Superior temporal gyrus (tissue), 1 donor: ENCODE results near the gene LGI4.

ENCODE experiments used
- DNase-seq: peaks from one replicate; pipeline ENCODE4 v3.0.0-alpha.2; 2016; ENCODE audit errors: extremely low spot score

Gene LGI4

GRCh38 chr19:35134601-35135242 is at the start of gene LGI4:
TSS of gene LGI4 (minus strand) at chr19:35135059. CDS start at chr19:35134680, 379 bp downstream.
- DNase-seq, result peak; percentile 64

DNA sequence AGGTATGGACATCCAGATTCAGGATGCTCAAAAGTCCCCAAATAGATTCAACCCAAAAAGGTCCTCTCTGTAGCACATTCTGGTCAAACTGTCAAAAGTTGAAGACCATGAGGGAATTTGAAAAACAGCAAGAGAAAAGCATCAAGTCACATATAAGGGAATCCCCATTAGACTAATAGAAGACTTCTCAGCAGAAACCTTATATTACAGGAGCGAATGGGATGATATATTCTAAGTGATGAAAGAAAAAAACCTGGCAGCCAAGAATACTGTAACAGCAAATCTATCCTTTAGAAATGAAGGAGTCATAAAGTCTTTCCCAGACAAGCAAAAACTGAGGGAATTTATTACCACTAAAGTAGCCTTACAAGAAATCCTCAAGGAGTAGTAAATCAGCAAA is 49.4 kb upstream of the LGI4 start:
- no peak for DNase-seq

GRCh38 chr19:35181387-35181786 is 46.5 kb upstream of the LGI4 start:
- no peak for DNase-seq

GRCh38 chr19:35179830-35180229 is 45.0 kb upstream of the LGI4 start:
- no peak for DNase-seq

DNA sequence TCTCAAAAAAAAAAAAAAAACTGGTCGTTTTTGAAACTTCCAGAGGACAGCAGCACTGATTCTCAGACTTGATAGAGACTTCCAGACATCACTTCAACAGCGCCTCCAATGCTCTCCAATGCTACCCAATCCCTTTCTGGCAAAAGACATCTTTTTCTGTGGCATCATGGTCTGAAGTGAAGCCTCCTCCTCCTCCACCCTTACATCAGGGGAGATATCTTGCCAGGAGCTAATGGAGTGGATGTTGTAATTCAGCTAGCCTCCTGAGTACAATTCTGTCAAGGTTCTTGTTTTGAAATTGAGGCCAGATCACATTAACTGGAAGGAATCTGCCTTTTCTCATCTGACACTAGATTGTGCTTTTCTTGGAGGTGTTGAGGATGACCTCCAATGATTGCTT is 43.8 kb upstream of the LGI4 start:
- no peak for DNase-seq

- no peak for DNase-seq
Measured at GRCh38 chr19:35177377-35178274, 42.8 kb upstream of the LGI4 start.

DNA sequence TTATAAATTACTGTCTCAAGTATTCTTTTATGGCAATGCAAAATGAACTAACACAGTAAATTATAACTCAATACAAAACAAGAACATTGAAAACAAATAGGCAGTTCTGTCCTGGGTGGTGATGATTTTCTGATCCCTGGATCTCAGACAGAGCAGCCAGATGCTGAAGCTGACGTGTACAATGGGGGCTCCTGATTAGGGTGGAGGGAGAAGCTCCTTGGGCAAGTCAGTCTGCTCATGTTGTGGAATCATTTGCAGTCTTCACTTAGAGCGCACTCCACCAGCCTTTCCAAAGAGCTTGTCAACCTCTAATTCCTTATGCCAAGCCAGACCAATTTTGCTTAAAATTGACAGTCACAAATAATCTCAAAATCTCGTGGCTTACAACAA is 41.3 kb upstream of the LGI4 start:
- no peak for DNase-seq

DNA sequence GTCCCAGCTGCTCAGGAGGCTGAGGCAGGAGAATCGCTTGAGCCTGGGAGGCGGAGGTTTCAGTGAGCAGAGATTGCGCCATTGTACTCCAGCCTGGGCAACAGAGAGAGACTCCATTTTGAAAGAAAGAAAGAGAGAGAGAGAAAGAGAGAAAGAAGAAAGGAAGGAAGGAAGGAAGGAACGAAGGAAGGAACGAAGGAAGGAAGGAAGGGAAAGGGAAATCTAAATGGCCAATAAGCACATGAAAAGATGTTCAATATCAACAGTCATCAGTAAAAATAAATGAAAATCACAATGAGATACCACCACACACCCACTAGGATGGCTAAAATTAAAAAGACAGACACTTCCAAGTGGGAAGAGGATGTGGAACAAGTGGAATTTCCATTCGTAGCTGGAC is 39.4 kb upstream of the LGI4 start:
- no peak for DNase-seq

- DNase-seq, result no peak
Measured at GRCh38 chr19:35171730-35172129, 36.9 kb upstream of the LGI4 start.

- DNase-seq, result no peak
Measured at GRCh38 chr19:35170359-35171061, 35.7 kb upstream of the LGI4 start.

- no peak for DNase-seq
Measured at GRCh38 chr19:35169221-35169995, 34.5 kb upstream of the LGI4 start.

- DNase-seq, result no peak
Measured at GRCh38 chr19:35168196-35168595, 33.3 kb upstream of the LGI4 start.

- DNase-seq, result no peak
Measured at GRCh38 chr19:35167251-35168119, 32.6 kb upstream of the LGI4 start.

- no peak for DNase-seq
Measured at GRCh38 chr19:35166100-35167063, 31.5 kb upstream of the LGI4 start.

- DNase-seq, result no peak
Measured at GRCh38 chr19:35165200-35166058, 30.6 kb upstream of the LGI4 start.

- no peak for DNase-seq
Measured at GRCh38 chr19:35164418-35164817, 29.6 kb upstream of the LGI4 start.

- no peak for DNase-seq
Measured at GRCh38 chr19:35162471-35163326, 27.8 kb upstream of the LGI4 start.

DNA sequence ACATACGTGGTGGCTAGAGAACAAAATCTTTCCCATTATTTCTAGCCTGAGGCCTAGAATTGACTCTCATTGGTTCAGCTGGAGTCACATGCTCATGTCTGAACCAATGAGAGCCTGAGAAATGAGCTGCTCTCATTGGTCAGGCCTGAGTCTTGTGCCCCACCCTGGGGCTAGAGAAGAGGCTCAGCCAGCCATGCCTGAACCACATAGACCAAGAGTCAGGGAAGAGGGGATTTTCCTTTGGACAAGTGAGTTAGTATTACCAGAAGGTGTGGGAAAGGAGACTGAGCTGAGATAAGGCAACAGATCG is 26.5 kb upstream of the LGI4 start:
- DNase-seq, result no peak
